HEK293 (cell line): ENCODE results near the gene KRTAP1-5.

Experiments
- CTCF ChIA-PET: fragments of 350-600 bp; formaldehyde crosslinking; extraction: SDS; loops from one replicate; lab custom pipeline; 2021; ENCODE audit warnings: antibody characterized with exemption; lab: Yijun Ruan, JAX
- POLR2A ChIA-PET: fragments of 300-600 bp; formaldehyde crosslinking; extraction: SDS; loops from one replicate; lab custom pipeline; 2020; ENCODE audit warnings: antibody characterized with exemption, inconsistent platforms; lab: Yijun Ruan, JAX
- H3K27ac ChIP-seq: fragments of 200-500 bp; sonication (Bioruptor generic); 2 replicates; pipeline ENCODE4 v1.5.1; 2014; ENCODE audit warnings: low read depth, low read length, control low read depth, inconsistent platforms; ENCODE audit errors: extremely low read depth
- H3K36me3 ChIP-seq, 2 experiments: fragments of 200-500 bp in 1 of 2; sonication (Bioruptor generic) in 1 of 2; 1 replicate in 1 of 2; 2 replicates in 1 of 2; pipeline ENCODE4 v1.5.1; 2014 to 2017; ENCODE audit warnings: inconsistent platforms in 2 of 2, low read length in 2 of 2; ENCODE audit not compliant: control insufficient read depth in 2 of 2, insufficient read depth in 1 of 2
- H3K4me1 ChIP-seq: fragments of 200-500 bp; sonication (Bioruptor generic); 2 replicates; pipeline ENCODE4 v1.5.1; 2014; ENCODE audit warnings: mild to moderate bottlenecking, low read length, inconsistent platforms; ENCODE audit not compliant: control insufficient read depth, insufficient read depth
- H3K4me3 ChIP-seq: 2 replicates; pipeline ENCODE4 v1.5.1; 2011; ENCODE audit warnings: low read depth, mild to moderate bottlenecking, control low read depth, low read length, moderate library complexity
- H3K9me3 ChIP-seq: fragments of 200-500 bp; sonication (Bioruptor generic); 2 replicates; pipeline ENCODE4 v1.5.1; 2014; ENCODE audit warnings: low read depth, low read length, inconsistent platforms; ENCODE audit not compliant: control insufficient read depth, insufficient read depth
- INSM2 ChIP-seq: fragments of 450-650 bp; formaldehyde crosslinking; IDR thresholded peaks from 2 replicates; pipeline ENCODE4 v1.5.1; 2016; ENCODE audit warnings: missing biosample characterization, missing genetic modification characterization
- MEIS1 ChIP-seq: sonication (generic); formaldehyde crosslinking; IDR thresholded peaks from 2 replicates; pipeline ENCODE4 v1.8.1; 2022; ENCODE audit warnings: missing genetic modification reagents, mild to moderate bottlenecking, borderline replicate concordance
- SALL2 ChIP-seq: fragments of 450-650 bp; formaldehyde crosslinking; IDR thresholded peaks from 2 replicates; pipeline ENCODE4 v1.5.0; 2017; ENCODE audit warnings: missing biosample characterization, mild to moderate bottlenecking, missing genetic modification characterization, borderline replicate concordance
- ZEB2 ChIP-seq: fragments of 450-650 bp; formaldehyde crosslinking; IDR thresholded peaks from 2 replicates; pipeline ENCODE4 v1.5.1; 2016; ENCODE audit warnings: missing biosample characterization, missing genetic modification characterization
- ZFP41 ChIP-seq: fragments of 450-650 bp; formaldehyde crosslinking; IDR thresholded peaks from 2 replicates; pipeline ENCODE4 v1.5.1; 2016; ENCODE audit warnings: missing biosample characterization, missing genetic modification characterization, borderline replicate concordance
- ZNF169 ChIP-seq: fragments of 450-650 bp; formaldehyde crosslinking; IDR thresholded peaks from 2 replicates; pipeline ENCODE4 v1.5.1; 2016; ENCODE audit warnings: missing biosample characterization, missing genetic modification characterization
- ZNF274 ChIP-seq, 2 experiments: fragments of 200-500 bp in 1 of 2; fragments of 450-650 bp in 1 of 2; sonication (Bioruptor generic) in 1 of 2; formaldehyde crosslinking in 1 of 2; IDR thresholded peaks; 2 replicates each; pipeline versions ENCODE4 v1.5.1 to v1.6.1; 2014 to 2016; ENCODE audit warnings: borderline replicate concordance in 1 of 2, inconsistent platforms in 1 of 2, low read length in 1 of 2, missing biosample characterization in 1 of 2, missing genetic modification characterization in 1 of 2
- ZNF280D ChIP-seq: fragments of 450-650 bp; formaldehyde crosslinking; IDR thresholded peaks from 2 replicates; pipeline ENCODE4 v1.5.1; 2016; ENCODE audit warnings: missing biosample characterization, missing genetic modification characterization
- ZNF292 ChIP-seq: fragments of 450-650 bp; formaldehyde crosslinking; IDR thresholded peaks from 2 replicates; pipeline ENCODE4 v1.5.1; 2016; ENCODE audit warnings: low read depth, missing biosample characterization, missing genetic modification characterization, borderline replicate concordance
- ZNF426 ChIP-seq: fragments of 450-650 bp; formaldehyde crosslinking; IDR thresholded peaks from 2 replicates; pipeline ENCODE4 v1.5.1; 2017; ENCODE audit warnings: missing biosample characterization, missing genetic modification characterization, mild to moderate bottlenecking, inconsistent platforms, moderate library complexity
- ZNF548 ChIP-seq: fragments of 450-650 bp; formaldehyde crosslinking; IDR thresholded peaks from 2 replicates; pipeline ENCODE4 v1.5.1; 2016; ENCODE audit warnings: missing biosample characterization, missing genetic modification characterization
- ZNF585B ChIP-seq: fragments of 450-650 bp; formaldehyde crosslinking; IDR thresholded peaks from 2 replicates; pipeline ENCODE4 v1.5.1; 2016; ENCODE audit warnings: missing biosample characterization, missing genetic modification characterization
- ZNF596 ChIP-seq: fragments of 450-650 bp; IDR thresholded peaks from 2 replicates; pipeline ENCODE4 v1.5.0; 2018; ENCODE audit warnings: missing biosample characterization, mild to moderate bottlenecking, missing genetic modification characterization, moderate library complexity
- ZNF639 ChIP-seq: fragments of 450-650 bp; formaldehyde crosslinking; IDR thresholded peaks from 2 replicates; pipeline ENCODE4 v1.5.1; 2016; ENCODE audit warnings: missing biosample characterization, missing genetic modification characterization
- ZNF707 ChIP-seq: fragments of 450-650 bp; formaldehyde crosslinking; IDR thresholded peaks from 2 replicates; pipeline ENCODE4 v1.5.1; 2016; ENCODE audit warnings: missing biosample characterization, missing genetic modification characterization
- ZNF785 ChIP-seq: fragments of 450-650 bp; formaldehyde crosslinking; IDR thresholded peaks from 2 replicates; pipeline ENCODE4 v1.5.1; 2016; ENCODE audit warnings: missing biosample characterization, missing genetic modification characterization
- ZNF830 ChIP-seq: fragments of 450-650 bp; IDR thresholded peaks from 2 replicates; pipeline ENCODE4 v1.5.0; 2018; ENCODE audit warnings: missing biosample characterization, missing genetic modification characterization, low read depth, mild to moderate bottlenecking, moderate library complexity
- ZSCAN18 ChIP-seq: fragments of 450-650 bp; formaldehyde crosslinking; IDR thresholded peaks from 2 replicates; pipeline ENCODE4 v1.5.1; 2016; ENCODE audit warnings: missing biosample characterization, missing genetic modification characterization
- TF ChIP-seq, protein P1 (sequence below): fragments of 450-650 bp; formaldehyde crosslinking; IDR thresholded peaks from 2 replicates; pipeline ENCODE4; 2016; ENCODE audit warnings: missing biosample characterization, missing genetic modification characterization
- TF ChIP-seq, protein P2 (sequence below): IDR thresholded peaks from 2 replicates; pipeline ENCODE4 v1.6.1; 2011; ENCODE audit warnings: mild to moderate bottlenecking, low read depth, low read length, borderline replicate concordance
- TF ChIP-seq, protein P3 (sequence below): fragments of 450-650 bp; formaldehyde crosslinking; IDR thresholded peaks from 2 replicates; pipeline ENCODE4 v1.5.1; 2016; ENCODE audit warnings: missing biosample characterization, missing genetic modification characterization

KRTAP1-5 gene

GRCh38 chr17:41009936-41010335 lies 17.1 kb downstream of the KRTAP1-5 start (continued):
- TF ChIP-seq ZNF280D (tag by site-specific recombination): no peak
- TF ChIP-seq ZNF596: no peak
- TF ChIP-seq ZNF169 (tag by site-specific recombination): no peak
- TF ChIP-seq ZNF274 (IDR thresholded peaks at IDR 0.05; ENCODE audit: low read length): no peak
- TF ChIP-seq ZNF274 (tag by site-specific recombination; IDR thresholded peaks at IDR 0.05; ENCODE audit: borderline replicate concordance): no peak
- no peak for TF ChIP-seq SALL2 (tag by site-specific recombination)
- no peak for TF ChIP-seq ZNF639 (tag by site-specific recombination)
- TF ChIP-seq INSM2 (tag by site-specific recombination): no peak

- Histone ChIP-seq H3K4me1 (no peaks in the 10 kb centered on the region), H3K36me3 (no peaks in the 10 kb centered on the region), H3K27ac (no peak overlapping the region), H3K4me3 (no peak overlapping the region)
- CTCF ChIA-PET: interaction anchor here (0.5 kb wide), 1 partner anchor 559 kb away, joined by 5 read pairs; no protein-coding TSS in a partner anchor
- TF ChIP-seq ZEB2: no peak
- TF ChIP-seq ZNF785 (tag by site-specific recombination): no peak
- TF ChIP-seq ZNF830 (tag by site-specific recombination): no peak
- TF ChIP-seq ZNF707 (tag by site-specific recombination): no peak
- TF ChIP-seq, protein P1, sequence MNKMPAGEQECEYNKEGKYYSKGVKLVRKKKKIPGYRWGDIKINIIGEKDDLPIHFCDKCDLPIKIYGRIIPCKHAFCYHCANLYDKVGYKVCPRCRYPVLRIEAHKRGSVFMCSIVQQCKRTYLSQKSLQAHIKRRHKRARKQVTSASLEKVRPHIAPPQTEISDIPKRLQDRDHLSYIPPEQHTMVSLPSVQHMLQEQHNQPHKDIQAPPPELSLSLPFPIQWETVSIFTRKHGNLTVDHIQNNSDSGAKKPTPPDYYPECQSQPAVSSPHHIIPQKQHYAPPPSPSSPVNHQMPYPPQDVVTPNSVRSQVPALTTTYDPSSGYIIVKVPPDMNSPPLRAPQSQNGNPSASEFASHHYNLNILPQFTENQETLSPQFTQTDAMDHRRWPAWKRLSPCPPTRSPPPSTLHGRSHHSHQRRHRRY (tag by site-specific recombination): no peak
- no peak for TF ChIP-seq ZSCAN18
- TF ChIP-seq, protein P2, sequence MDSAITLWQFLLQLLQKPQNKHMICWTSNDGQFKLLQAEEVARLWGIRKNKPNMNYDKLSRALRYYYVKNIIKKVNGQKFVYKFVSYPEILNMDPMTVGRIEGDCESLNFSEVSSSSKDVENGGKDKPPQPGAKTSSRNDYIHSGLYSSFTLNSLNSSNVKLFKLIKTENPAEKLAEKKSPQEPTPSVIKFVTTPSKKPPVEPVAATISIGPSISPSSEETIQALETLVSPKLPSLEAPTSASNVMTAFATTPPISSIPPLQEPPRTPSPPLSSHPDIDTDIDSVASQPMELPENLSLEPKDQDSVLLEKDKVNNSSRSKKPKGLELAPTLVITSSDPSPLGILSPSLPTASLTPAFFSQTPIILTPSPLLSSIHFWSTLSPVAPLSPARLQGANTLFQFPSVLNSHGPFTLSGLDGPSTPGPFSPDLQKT: no peak
- TF ChIP-seq ZNF548: no peak
- no peak for TF ChIP-seq MEIS1
- no peak for TF ChIP-seq ZNF426
- TF ChIP-seq ZFP41 (tag by site-specific recombination): no peak
- TF ChIP-seq ZNF292: no peak
- no peak for TF ChIP-seq ZNF585B (tag by site-specific recombination)
- TF ChIP-seq, protein P3, sequence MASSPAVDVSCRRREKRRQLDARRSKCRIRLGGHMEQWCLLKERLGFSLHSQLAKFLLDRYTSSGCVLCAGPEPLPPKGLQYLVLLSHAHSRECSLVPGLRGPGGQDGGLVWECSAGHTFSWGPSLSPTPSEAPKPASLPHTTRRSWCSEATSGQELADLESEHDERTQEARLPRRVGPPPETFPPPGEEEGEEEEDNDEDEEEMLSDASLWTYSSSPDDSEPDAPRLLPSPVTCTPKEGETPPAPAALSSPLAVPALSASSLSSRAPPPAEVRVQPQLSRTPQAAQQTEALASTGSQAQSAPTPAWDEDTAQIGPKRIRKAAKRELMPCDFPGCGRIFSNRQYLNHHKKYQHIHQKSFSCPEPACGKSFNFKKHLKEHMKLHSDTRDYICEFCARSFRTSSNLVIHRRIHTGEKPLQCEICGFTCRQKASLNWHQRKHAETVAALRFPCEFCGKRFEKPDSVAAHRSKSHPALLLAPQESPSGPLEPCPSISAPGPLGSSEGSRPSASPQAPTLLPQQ (tag by site-specific recombination): no peak
- TF ChIP-seq, all 188 proteins: peak for 0
- no peaks in the 10 kb centered on the region for H3K9me3 ChIP-seq
- POLR2A ChIA-PET: no interaction called here
Measured at GRCh38 chr17:41009301-41009760, 17.7 kb downstream of the KRTAP1-5 start.
